H1 (cell line): ENCODE measurements around the gene BRD8. TPM values are rescaled to one million over a fixed set of nuclear protein-coding genes. Genes with fewer than 3 reads are reported as not detected.

Experiments used
- CTCF ChIA-PET: fragments of 300-600 bp; sonication (Branson Sonifier 250); formaldehyde crosslinking; loops from one replicate; lab custom pipeline; 2021; ENCODE audit not compliant: partially characterized antibody; lab: Charles Lee
- POLR2A ChIA-PET: fragments of 300-600 bp; sonication (Branson Sonifier 250); formaldehyde crosslinking; loops from one replicate; lab custom pipeline; 2021; ENCODE audit warnings: inconsistent platforms; ENCODE audit not compliant: partially characterized antibody; lab: Charles Lee
- DNase-seq, 2 experiments: peaks; one replicate each; pipeline versions ENCODE4 v3.0.0 to v3.0.0-alpha.2; 2010 to 2022; ENCODE audit warnings: low spot score in 2 of 2, low read depth in 1 of 2, mixed read lengths in 1 of 2
- FAIRE-seq: peaks from 2 replicates; lab custom pipeline; 2011; peaks lifted over from hg19 to GRCh38; lab: Jason Lieb, UNC
- H2AFZ ChIP-seq: 2 replicates; pipeline ENCODE4 v1.8.1; 2012; ENCODE audit warnings: low read length, inconsistent platforms
- H2AK5ac ChIP-seq: 2 replicates; pipeline ENCODE4 v1.6.1; 2013; ENCODE audit warnings: low read depth, low read length
- H2BK120ac ChIP-seq: replicated peaks from 2 replicates; pipeline ENCODE3; 2013; ENCODE audit warnings: low read depth, low read length, inconsistent platforms
- H2BK12ac ChIP-seq: 2 replicates; pipeline ENCODE4 v1.6.1; 2013; ENCODE audit warnings: low read depth, low read length
- H2BK15ac ChIP-seq: 2 replicates; pipeline ENCODE4 v1.6.1; 2013; ENCODE audit warnings: low read length
- H2BK20ac ChIP-seq: 2 replicates; pipeline ENCODE4 v1.6.1; 2013; ENCODE audit warnings: low read length
- H2BK5ac ChIP-seq: 2 replicates; pipeline ENCODE4 v1.6.1; 2013; ENCODE audit warnings: low read depth, low read length
- H3K14ac ChIP-seq: 2 replicates; pipeline ENCODE4 v1.6.1; 2013; ENCODE audit warnings: inconsistent platforms; ENCODE audit not compliant: insufficient read length
- H3K18ac ChIP-seq: 2 replicates; pipeline ENCODE4 v1.6.1; 2013; ENCODE audit warnings: low read length; ENCODE audit errors: extremely low read depth
- H3K23ac ChIP-seq: 2 replicates; pipeline ENCODE4 v1.6.1; 2013; ENCODE audit warnings: inconsistent platforms; ENCODE audit not compliant: insufficient read length
- H3K23me2 ChIP-seq: 2 replicates; pipeline ENCODE4 v1.6.1; 2013; ENCODE audit warnings: low read depth, low read length
- H3K27ac ChIP-seq: 2 replicates; pipeline ENCODE4 v1.6.1; 2011; ENCODE audit warnings: low read depth, low read length, inconsistent platforms
- H3K27me3 ChIP-seq, 4 experiments: replicated peaks in 1 of 4; 1 replicate in 1 of 4; 2 replicates in 3 of 4; pipeline versions ENCODE4 v1.6.1 to v1.8.1; 2011 to 2013; ENCODE audit warnings: low read length in 3 of 4, mild to moderate bottlenecking in 3 of 4, inconsistent platforms in 2 of 4, mixed read lengths in 2 of 4, moderate library complexity in 1 of 4; ENCODE audit not compliant: control insufficient read depth in 3 of 4, insufficient read depth in 3 of 4; ENCODE audit errors: extremely low read depth in 1 of 4
- H3K36me3 ChIP-seq, 4 experiments: 2 replicates each; pipeline versions ENCODE4 v1.6.1 to v1.8.1; 2011 to 2013; ENCODE audit warnings: mild to moderate bottlenecking in 4 of 4, low read length in 3 of 4, moderate library complexity in 2 of 4, control low read depth in 1 of 4, inconsistent platforms in 1 of 4; ENCODE audit not compliant: insufficient read depth in 4 of 4, control insufficient read depth in 2 of 4
- H3K4ac ChIP-seq: replicated peaks from 2 replicates; pipeline ENCODE3; 2013; ENCODE audit warnings: low read length, low read depth, mixed read lengths, inconsistent platforms; ENCODE audit not compliant: insufficient read length
- H3K4me1 ChIP-seq, 4 experiments: replicated peaks in 1 of 4; 1 replicate in 1 of 4; 2 replicates in 3 of 4; pipeline versions ENCODE4 v1.6.1 to v1.8.1; 2011 to 2013; ENCODE audit warnings: low read length in 3 of 4, inconsistent platforms in 2 of 4, mixed read lengths in 1 of 4; ENCODE audit not compliant: insufficient read depth in 4 of 4, control insufficient read depth in 3 of 4
- H3K4me2 ChIP-seq, 2 experiments: 2 replicates each; pipeline versions ENCODE4 v1.6.1 to v1.8.1; 2011 to 2013; ENCODE audit warnings: low read depth in 2 of 2, low read length in 2 of 2, control low read depth in 1 of 2, inconsistent platforms in 1 of 2, mild to moderate bottlenecking in 1 of 2; ENCODE audit not compliant: insufficient read depth in 1 of 2
- H3K4me3 ChIP-seq, 4 experiments: fragments of 200-600, 300-600 bp in 1 of 4; sonication (generic), shearing (Covaris generic), sonication (Bioruptor Twin) in 1 of 4; 2 replicates each; pipeline versions ENCODE4 v1.5.1 to v1.8.1; 2011 to 2016; ENCODE audit warnings: low read length in 4 of 4, low read depth in 3 of 4, control low read depth in 2 of 4, inconsistent platforms in 2 of 4, mild to moderate bottlenecking in 2 of 4, mixed read lengths in 1 of 4, moderate library complexity in 1 of 4; ENCODE audit not compliant: insufficient read depth in 2 of 4; ENCODE audit errors: extremely low read depth in 1 of 4
- H3K56ac ChIP-seq: replicated peaks from 2 replicates; pipeline ENCODE3; 2013; ENCODE audit warnings: low read depth, mild to moderate bottlenecking, mixed read lengths, low read length, inconsistent platforms; ENCODE audit not compliant: insufficient read length
- H3K79me1 ChIP-seq: 2 replicates; pipeline ENCODE4 v1.6.1; 2013; ENCODE audit warnings: low read depth, low read length, control low read depth
- H3K79me2 ChIP-seq, 2 experiments: 2 replicates each; pipeline versions ENCODE4 v1.6.1 to v1.8.1; 2012 to 2013; ENCODE audit warnings: low read length in 2 of 2, mild to moderate bottlenecking in 2 of 2, inconsistent platforms in 1 of 2; ENCODE audit not compliant: insufficient read depth in 2 of 2, control insufficient read depth in 1 of 2
- H3K9ac ChIP-seq, 4 experiments: replicated peaks in 1 of 4; 1 replicate in 1 of 4; 2 replicates in 3 of 4; pipeline versions ENCODE4 v1.6.1 to v1.8.1; 2011 to 2013; ENCODE audit warnings: low read depth in 3 of 4, low read length in 3 of 4, control low read depth in 2 of 4, mild to moderate bottlenecking in 2 of 4, moderate library complexity in 2 of 4, inconsistent platforms in 1 of 4; ENCODE audit errors: extremely low read depth in 1 of 4
- H3K9me3 ChIP-seq, 2 experiments: 2 replicates each; pipeline versions ENCODE4 v1.6.1 to v1.8.1; 2012 to 2013; ENCODE audit warnings: mild to moderate bottlenecking in 2 of 2, moderate library complexity in 2 of 2, control low read depth in 1 of 2, inconsistent platforms in 1 of 2, low read depth in 1 of 2, low read length in 1 of 2, mixed read lengths in 1 of 2; ENCODE audit not compliant: insufficient read depth in 2 of 2
- H4K20me1 ChIP-seq, 2 experiments: replicated peaks in 1 of 2; 2 replicates each; pipeline versions ENCODE3 to v1.8.1; 2011 to 2013; ENCODE audit warnings: inconsistent platforms in 2 of 2, low read length in 2 of 2, mild to moderate bottlenecking in 1 of 2; ENCODE audit not compliant: insufficient read depth in 2 of 2, control insufficient read depth in 1 of 2
- H4K5ac ChIP-seq: 2 replicates; pipeline ENCODE4 v1.6.1; 2013; ENCODE audit warnings: low read length, low read depth, mixed read lengths, inconsistent platforms; ENCODE audit not compliant: insufficient read length
- H4K8ac ChIP-seq: 2 replicates; pipeline ENCODE4 v1.8.0; 2013; ENCODE audit warnings: mild to moderate bottlenecking, moderate library complexity, low read length, inconsistent platforms; ENCODE audit not compliant: insufficient read depth; ENCODE audit errors: extremely low read depth
- H4K91ac ChIP-seq: replicated peaks from 2 replicates; pipeline ENCODE3; 2013; ENCODE audit warnings: low read length, mixed read lengths, inconsistent platforms; ENCODE audit not compliant: insufficient read length
- CBX8 ChIP-seq: fragments of 300-800, 300-1000 bp; sonication (generic); IDR thresholded peaks from 2 replicates; pipeline ENCODE4 v1.7.1; 2016; ENCODE audit warnings: low read depth, low read length, borderline replicate concordance
- CREB1 ChIP-seq: IDR thresholded peaks from 2 replicates; pipeline ENCODE4 v1.6.1; 2012; ENCODE audit warnings: inconsistent platforms
- EZH2 ChIP-seq: fragments of 200-600 bp; sonication (generic); IDR thresholded peaks from 2 replicates; pipeline ENCODE4 v1.7.1; 2012; ENCODE audit warnings: low read depth, mild to moderate bottlenecking, moderate library complexity, low read length, inconsistent platforms; ENCODE audit not compliant: severe bottlenecking
- JUN ChIP-seq: IDR thresholded peaks from 2 replicates; pipeline ENCODE4 v1.6.1; 2011; ENCODE audit warnings: low read depth, mild to moderate bottlenecking, improper control_type of control experiment, low read length
- KDM1A ChIP-seq: fragments of 200-600, 300-600 bp; sonication (generic); IDR thresholded peaks from 2 replicates; pipeline ENCODE4 v1.7.1; 2016; ENCODE audit warnings: mild to moderate bottlenecking, low read length, borderline replicate concordance
- NANOG ChIP-seq: IDR thresholded peaks from 2 replicates; pipeline ENCODE4 v1.6.1; 2011; ENCODE audit warnings: low read length, low read depth, mild to moderate bottlenecking, inconsistent platforms; ENCODE audit not compliant: insufficient read depth, poor library complexity, severe bottlenecking
- POLR2A ChIP-seq, 2 experiments: IDR thresholded peaks; 1 replicate in 1 of 2; 2 replicates in 1 of 2; pipeline ENCODE4 v1.6.1; 2011; ENCODE audit warnings: low read depth in 2 of 2, low read length in 2 of 2, mild to moderate bottlenecking in 2 of 2; ENCODE audit errors: control extremely low read depth in 1 of 2
- POLR2AphosphoS5 ChIP-seq: IDR thresholded peaks from 2 replicates; pipeline ENCODE4 v1.6.1; 2011; ENCODE audit warnings: low read depth, low read length
- RBBP5 ChIP-seq: IDR thresholded peaks from 2 replicates; pipeline ENCODE4 v1.7.1; 2012; ENCODE audit warnings: low read depth, mild to moderate bottlenecking, inconsistent platforms, low read length, moderate library complexity, borderline replicate concordance
- RNF2 ChIP-seq: fragments of 200-900, 300-1000 bp; sonication (generic); IDR thresholded peaks from 2 replicates; pipeline ENCODE4 v1.7.1; 2016; ENCODE audit warnings: borderline replicate concordance, low read depth, mild to moderate bottlenecking, antibody characterized with exemption, low read length; ENCODE audit not compliant: poor library complexity, severe bottlenecking; ENCODE audit errors: missing control alignments
- SP4 ChIP-seq: IDR thresholded peaks from 2 replicates; pipeline ENCODE4 v1.6.1; 2012; ENCODE audit warnings: low read length, inconsistent platforms
- TAF1 ChIP-seq: IDR thresholded peaks from 2 replicates; pipeline ENCODE4 v1.6.1; 2011; ENCODE audit warnings: mild to moderate bottlenecking, low read depth, low read length
- TAF7 ChIP-seq: optimal IDR thresholded peaks from 2 replicates; pipeline ENCODE3; 2011; ENCODE audit warnings: low read depth, mild to moderate bottlenecking, inconsistent platforms, low read length, moderate library complexity, borderline replicate concordance
- TBP ChIP-seq: IDR thresholded peaks from 2 replicates; pipeline ENCODE4 v1.6.1; 2011; ENCODE audit warnings: low read depth, low read length, improper control_type of control experiment
- ZNF274 ChIP-seq: IDR thresholded peaks from 2 replicates; pipeline ENCODE4 v1.7.0; 2012; ENCODE audit warnings: low read length, borderline replicate concordance; ENCODE audit errors: extremely low read depth
- WGBS, 2 experiments: shearing (Covaris generic) in 1 of 2; methylation state at CpG; one replicate each; pipeline versions ENCODE4 v1.1.6 to v1.1.7; 2013 to 2015; ENCODE audit warnings: low lambda C conversion rate in 2 of 2, mixed read lengths in 2 of 2, inconsistent platforms in 1 of 2, low coverage in 1 of 2, missing lambda C conversion rate in 1 of 2; ENCODE audit not compliant: insufficient replicate concordance in 2 of 2, insufficient coverage in 1 of 2, insufficient read length in 1 of 2; ENCODE audit errors: extremely low coverage in 1 of 2, missing lambda C conversion rate in 1 of 2; 5-methylcytosine and 5-hydroxymethylcytosine counted together
- polyA plus RNA-seq, 7 experiments: library from polyadenylated mRNA; depleted of rRNA in 3 of 7; stranded (reverse) in 5 of 7; unstranded in 2 of 7; fragments of >200 nt in 5 of 7; fragments of 200-250 nt in 2 of 7; gene quantifications; 1 replicate in 5 of 7; 2 replicates in 1 of 7; 4 replicates in 1 of 7; pipeline versions ENCODE4 v1.2.1 to v1.2.3, GENCODE V29; 2011 to 2013; ENCODE audit warnings: missing spikeins in 2 of 7, mixed read lengths in 2 of 7
- total RNA-seq: library from RNA; stranded (reverse); fragmentation: NEBNext Ultra II Directional; extraction: Animal tissue kit (Norgen Biotek cat#: 25700); gene quantifications from 2 replicates; pipeline ENCODE4 v1.2.1, GENCODE V29; 2021

The BRD8 gene
- total and polyA plus RNA-seq, 2 of the 8 experiments (the other 6 are each of a cell fraction or from before 2014, with no cell fraction given): 37.8 to 75.8 TPM

- Histone ChIP-seq H2BK5ac (no peak overlapping the region), H2BK12ac (no peak overlapping the region), H3K79me2 (no peaks in the 10 kb centered on the region), H3K9me3 (no peaks in the 10 kb centered on the region), H4K91ac (no peak overlapping the region), H3K27me3 (no peaks in the 10 kb centered on the region), H3K14ac (no peak overlapping the region), H2BK120ac (no peak overlapping the region), H3K4me1 (no peaks in the 10 kb centered on the region; a peak in 1 of 7 replicates), H4K8ac (no peak overlapping the region), H2AK5ac (no peak overlapping the region), H3K27ac (no peak overlapping the region), H3K4me2 (no peak overlapping the region), H4K5ac (no peak overlapping the region), H4K20me1 (no peaks in the 10 kb centered on the region), H2BK20ac (no peak overlapping the region), H3K56ac (no peak overlapping the region), H3K18ac (no peak overlapping the region), H3K4ac (no peak overlapping the region), H3K23ac (no peak overlapping the region), H2BK15ac (no peak overlapping the region), H2AFZ (no peak overlapping the region), H3K36me3 (no peaks in the 10 kb centered on the region), H3K23me2 (no peaks in the 10 kb centered on the region), H3K9ac (no peak overlapping the region), H3K79me1 (no peaks in the 10 kb centered on the region), H3K4me3 (no peak overlapping the region)
- FAIRE-seq (no peak), DNase-seq (no peak)
- CTCF ChIA-PET: interaction anchor here (0.6 to 8.4 kb wide), 4 partner anchors 9 to 92 kb away, joined by 3 to 288 read pairs (median 6); partner anchors contain the start of gene WNT8A
- POLR2A ChIA-PET: no interaction called here
- WGBS, 2 experiments: 86% methylated on average over 5 of the region's 5 CpGs; no CpG with 5 or more reads in 1 of the 2 experiments
- TF ChIP-seq RNF2 (no peak), JUN (no peak), NANOG (no peak), ZNF274 (no peak), TAF7 (no peak), TBP (no peak), POLR2A (IDR thresholded peaks at IDR 0.05; ENCODE audit: control extremely low read depth in 1 of 2, low read depth in 2 of 2, low read length in 2 of 2) (no peak), SP4 (no peak), KDM1A (no peak), EZH2 (no peak), CREB1 (no peak), POLR2AphosphoS5 (no peak), CBX8 (no peak), RBBP5 (no peak), TAF1 (no peak)
Measured at GRCh38 chr5:138128334-138128733, 50.1 kb downstream of the BRD8 start.
